Measurements from ENCODE around the gene POU2AF1.
"Not testable (repeated sequence)": the region's sequence is repeated elsewhere in the genome, so short reads cannot be mapped to it uniquely, and the experiment has no call there.

The POU2AF1 gene

GRCh38 chr11:111409915-111410314 is 30.8 kb upstream of the POU2AF1 start:
- no peak for DNase-seq (ENCODE audit: low read depth, low spot score)

DNA sequence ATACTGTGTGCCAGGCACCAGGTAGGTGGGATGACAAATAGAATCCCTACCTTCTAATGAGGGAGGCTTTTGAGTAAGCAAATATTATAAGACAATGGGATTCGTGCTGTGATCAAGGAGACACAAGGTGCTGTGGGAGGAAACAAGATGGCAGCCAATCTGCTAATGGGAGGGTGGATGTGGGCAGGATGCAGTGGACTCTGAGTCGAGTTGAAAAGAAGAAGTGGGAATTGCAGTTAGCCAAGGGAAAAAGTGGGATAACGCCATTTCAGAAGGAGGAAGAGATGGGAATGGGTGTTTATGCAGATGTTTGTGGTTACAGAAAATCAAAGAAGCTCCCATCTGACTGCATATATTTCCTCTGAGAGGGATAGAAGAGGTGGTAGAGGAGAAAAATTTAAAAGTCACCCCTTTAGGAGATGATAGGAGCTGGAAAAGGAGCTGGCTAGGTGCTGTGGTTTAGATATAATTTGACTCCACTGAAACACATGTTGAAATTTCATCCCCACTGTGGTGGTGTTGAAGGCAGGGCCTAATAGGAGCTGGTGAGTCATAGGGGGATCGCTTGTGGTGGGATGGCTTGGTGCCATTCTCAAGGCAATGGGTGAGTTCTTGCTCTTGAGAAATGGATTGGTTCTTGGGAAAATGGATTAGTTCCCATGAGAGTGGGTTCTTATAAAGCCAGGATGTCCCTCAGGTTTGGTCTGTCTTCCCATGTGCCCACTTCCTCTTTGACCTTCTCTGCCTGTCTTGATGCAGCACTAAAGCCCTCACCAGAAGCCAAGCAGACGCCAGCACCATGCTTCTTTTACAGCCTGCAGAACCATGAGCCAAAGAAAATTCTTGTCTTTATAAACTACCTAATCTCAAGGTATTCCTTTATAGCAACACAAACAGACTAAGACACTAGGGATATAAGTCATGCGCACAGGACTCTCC is 30.0 kb upstream of the POU2AF1 start:
- no peak for DNase-seq (ENCODE audit: low read depth, low spot score)

DNA sequence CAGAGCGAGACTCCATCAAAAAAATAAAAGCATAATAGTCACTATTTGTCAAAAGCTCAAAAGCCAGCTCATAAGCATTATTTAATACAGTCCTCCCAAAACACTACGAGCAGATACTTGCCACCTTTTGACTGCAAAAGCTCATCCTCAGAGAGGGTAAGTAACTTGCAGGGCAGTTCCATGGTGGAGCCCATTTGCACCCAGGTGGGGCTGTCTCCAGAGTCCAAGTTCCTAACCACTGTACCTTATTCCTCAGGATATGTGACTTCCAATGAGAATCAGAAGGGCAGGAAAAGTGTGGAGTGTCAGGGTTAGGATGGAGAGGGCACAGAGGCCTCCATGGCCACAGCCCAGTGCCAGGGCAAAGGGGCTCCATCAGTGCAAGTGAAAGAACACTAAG is 28.6 kb upstream of the POU2AF1 start:
- no peak for DNase-seq (ENCODE audit: low read depth, low spot score)

- no peak for DNase-seq (ENCODE audit: low read depth, low spot score)
These were observed 27.5 kb upstream of the POU2AF1 start for GRCh38 chr11:111406589-111406988.

DNA sequence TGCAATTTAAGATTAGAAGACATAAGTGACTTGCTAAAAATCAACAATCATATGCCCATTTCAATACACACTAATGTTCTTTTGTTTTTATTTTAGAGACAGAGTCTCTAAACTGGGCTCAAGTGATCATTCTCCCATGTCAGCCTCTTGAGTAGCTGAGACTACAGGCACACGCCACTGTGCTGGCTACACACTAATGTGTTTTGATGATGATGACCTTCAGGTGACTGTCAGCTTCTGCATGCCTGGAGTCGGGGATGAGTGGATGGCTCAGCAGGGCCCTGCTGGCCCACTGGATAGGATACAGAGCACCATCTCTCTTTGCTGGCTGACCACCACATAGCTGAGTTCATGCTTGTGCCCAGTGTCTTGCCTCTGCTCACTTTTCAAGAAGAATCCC is 27.0 kb upstream of the POU2AF1 start:
- DNase-seq (ENCODE audit: low read depth, low spot score): no peak

- DNase-seq (ENCODE audit: low read depth, low spot score): no peak
These were observed 26.5 kb upstream of the POU2AF1 start for GRCh38 chr11:111405551-111405950.

DNA sequence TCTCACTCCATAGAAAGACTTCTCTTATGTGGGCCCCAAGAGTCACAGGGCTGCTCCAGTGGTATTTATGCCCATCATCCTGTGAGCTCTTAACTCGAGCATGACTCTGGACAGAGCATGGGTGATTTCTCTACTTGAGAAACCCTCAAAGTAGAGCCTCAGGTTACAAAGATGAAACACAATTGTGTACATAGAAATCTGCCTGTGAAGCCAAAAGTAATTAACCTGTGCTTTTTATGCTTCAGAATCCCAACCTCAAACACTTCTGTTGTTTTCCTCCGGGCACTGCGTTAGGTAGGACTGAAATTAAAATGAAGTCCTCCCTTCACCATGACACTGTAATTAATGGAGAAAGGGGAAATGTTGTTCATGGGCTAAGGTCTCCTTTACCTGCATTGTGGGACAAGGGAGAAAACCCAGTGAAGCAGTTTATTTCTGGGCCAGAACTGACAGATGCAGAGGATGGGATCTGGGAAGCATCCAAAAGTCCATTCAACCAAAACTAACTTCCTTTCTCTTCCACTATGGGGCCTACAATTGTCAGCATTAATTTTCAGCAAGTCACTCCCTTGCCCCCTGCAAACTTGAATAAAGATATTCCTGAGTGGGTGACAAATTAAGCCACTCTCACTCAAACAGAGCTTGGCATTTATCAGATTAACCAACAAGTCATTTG is 24.1 kb upstream of the POU2AF1 start:
- DNase-seq (ENCODE audit: low read depth, low spot score): no peak

DNA sequence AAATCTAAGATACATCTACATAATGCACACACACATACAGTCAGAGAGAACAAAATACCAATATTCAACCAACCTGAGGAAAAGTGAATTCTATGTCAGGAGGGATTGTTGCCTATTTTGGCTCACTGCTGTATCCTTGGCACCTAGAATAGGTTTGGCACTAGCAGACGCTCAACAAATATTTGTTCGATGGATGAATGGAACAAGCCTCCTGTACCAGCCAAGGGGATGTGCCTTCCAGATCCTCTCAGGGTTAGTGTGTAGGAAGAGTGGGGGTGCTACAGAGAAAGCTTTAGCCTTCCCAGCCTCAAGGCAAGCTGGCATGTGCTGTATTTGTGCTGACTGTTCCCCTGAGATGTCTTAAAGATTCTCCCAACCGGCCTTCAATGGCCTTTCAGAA is 23.3 kb upstream of the POU2AF1 start:
- no peak for DNase-seq (ENCODE audit: low read depth, low spot score)

- not testable (repeated sequence) for DNase-seq (ENCODE audit: low read depth, low spot score)
These were observed 22.9 kb upstream of the POU2AF1 start for GRCh38 chr11:111401957-111402356.

DNA sequence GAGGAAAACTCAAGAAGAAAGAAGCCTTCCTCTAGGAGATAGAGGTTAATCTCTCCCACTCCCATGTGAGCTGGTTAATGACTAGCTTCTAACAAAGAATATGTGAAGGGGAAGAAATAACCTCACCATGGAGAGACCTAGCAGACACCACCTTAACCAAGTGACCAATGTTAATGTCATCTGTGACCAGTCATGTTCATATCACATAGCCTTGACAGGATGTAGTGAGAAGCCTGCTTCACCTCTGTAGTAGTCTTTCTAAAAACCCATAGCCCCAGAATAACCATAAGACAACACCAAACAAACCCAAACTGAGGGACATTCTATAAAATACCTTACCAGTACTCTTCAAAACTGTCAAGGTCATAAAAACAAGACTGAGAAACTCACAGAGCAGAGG is 21.5 kb upstream of the POU2AF1 start:
- DNase-seq (ENCODE audit: low read depth, low spot score): no peak

DNA sequence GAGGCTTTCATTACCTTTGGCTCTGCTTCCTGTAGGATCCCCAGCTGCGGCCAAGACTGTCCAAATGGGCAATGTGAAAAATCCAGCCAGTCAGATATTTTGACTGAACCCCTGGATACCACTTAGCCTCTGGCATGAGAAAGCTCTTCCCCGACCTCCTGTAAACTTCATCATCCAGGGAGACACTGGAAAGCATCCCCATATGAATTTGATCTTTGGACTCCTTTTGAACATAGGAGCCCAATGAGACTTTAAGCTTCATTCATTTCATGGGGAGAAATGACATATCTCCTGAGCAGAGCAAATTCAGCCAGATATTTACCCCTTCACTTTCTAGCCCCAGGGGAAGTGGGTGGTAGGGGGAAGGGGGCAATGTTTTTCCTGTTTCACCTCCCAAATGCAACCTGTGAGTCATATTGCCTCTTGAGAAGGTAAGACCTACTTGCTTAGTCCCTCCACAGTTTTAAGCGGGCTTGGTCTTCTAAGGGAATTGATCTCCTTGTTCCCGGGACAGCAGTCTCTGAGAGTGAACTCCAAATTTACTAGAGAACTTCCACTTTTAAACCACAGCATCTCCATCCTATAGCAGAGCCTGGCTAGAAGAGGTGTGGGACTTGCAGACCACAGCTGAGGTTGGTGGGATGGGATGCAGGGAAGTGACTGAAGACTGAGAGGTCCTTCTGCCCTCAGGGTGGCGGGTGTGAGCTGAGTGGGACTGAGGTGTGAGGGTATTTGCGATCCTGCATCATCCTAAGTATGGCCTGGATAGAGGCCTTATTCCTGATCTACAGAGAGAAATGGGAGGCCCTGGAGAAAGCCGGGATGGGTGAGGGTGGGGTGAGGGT is 20.3 kb upstream of the POU2AF1 start:
- no peak for DNase-seq (ENCODE audit: low read depth, low spot score)

DNA sequence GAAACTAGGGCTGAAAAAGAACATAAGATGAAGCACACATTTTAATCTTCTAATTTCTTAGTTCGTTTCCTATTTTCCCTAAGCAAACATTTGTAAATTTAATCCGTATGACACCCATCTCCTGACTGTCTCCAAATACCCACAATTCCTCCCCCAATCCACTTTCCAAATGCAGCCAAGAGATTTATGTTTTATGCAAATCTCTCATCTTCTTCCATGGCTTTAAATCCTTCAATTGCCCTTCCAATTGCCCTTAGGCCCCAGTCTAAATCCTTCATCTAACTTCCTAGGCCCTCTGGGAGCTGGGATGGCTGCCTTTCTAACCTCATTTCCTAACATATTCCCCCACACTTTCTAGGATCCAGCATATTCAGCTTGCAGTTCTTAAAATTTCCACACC is 18.0 kb upstream of the POU2AF1 start:
- no peak for DNase-seq (ENCODE audit: low read depth, low spot score)

- no peak for DNase-seq (ENCODE audit: low read depth, low spot score)
These were observed 16.7 kb upstream of the POU2AF1 start for GRCh38 chr11:111395749-111396148.

DNA sequence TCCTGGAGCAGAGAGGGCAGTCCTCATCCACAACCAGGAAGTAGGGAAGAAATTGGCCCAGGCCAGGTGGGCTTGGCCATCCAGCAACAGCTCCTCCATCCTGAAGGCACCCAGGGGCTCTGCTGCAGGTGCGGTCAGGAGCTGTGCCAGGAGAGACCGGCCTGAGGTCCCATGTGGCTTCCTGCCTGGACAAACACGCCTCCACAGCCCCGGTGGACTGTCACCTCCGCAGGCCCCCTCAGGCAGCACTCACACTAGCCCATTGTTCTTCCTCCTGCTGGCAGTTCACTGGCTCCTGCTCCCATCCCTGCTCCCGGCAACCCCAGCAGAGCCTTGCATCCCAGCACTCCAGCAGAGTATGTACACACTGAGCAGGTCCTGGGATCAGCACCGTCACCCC is 16.0 kb upstream of the POU2AF1 start:
- DNase-seq (ENCODE audit: low read depth, low spot score): no peak

GRCh38 chr11:111394147-111394546 is 15.1 kb upstream of the POU2AF1 start:
- not testable (repeated sequence) for DNase-seq (ENCODE audit: low read depth, low spot score)

DNA sequence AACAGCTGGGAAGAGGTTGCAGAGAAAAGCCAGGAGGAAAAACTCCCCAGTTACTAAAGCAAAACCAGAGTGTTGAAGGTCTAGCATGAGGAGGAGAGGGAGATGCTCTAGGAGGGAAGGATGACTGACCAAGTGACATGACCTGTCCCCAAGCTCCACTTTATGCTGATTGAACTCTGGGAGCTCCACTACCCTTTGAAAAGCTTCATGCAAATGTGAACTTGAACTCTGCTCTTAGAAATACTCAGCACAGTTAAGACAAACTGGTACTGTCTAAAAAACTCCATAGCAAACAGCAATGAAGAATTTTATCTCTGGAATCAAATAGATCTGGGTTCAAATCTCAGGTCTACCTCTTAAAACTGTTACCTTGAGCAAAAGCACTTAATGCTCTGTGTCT is 14.5 kb upstream of the POU2AF1 start:
- no peak for DNase-seq (ENCODE audit: low read depth, low spot score)

DNA sequence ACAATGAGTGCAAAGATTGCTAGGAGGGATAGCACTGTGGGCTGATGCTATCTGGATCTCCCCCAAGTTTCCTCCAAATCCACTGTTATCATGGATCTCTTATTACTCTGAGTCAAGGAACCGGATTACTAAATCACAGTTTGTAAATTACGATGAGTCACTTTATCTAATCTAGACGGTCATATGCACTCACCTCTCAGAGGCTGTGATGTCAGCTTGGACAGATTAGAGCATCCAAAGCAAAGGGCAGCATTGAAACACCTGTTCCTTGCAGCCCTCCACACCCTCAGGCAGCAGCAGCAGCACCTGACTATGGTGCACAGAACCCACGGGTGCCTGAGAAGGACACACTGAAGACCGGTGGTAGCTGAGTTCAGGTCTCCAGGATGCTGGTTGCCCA is 14.0 kb upstream of the POU2AF1 start:
- no peak for DNase-seq (ENCODE audit: low read depth, low spot score)

GRCh38 chr11:111392552-111392951 is 13.5 kb upstream of the POU2AF1 start:
- no peak for DNase-seq (ENCODE audit: low read depth, low spot score)

GRCh38 chr11:111391328-111392124 is 12.5 kb upstream of the POU2AF1 start:
- no peak for DNase-seq (ENCODE audit: low read depth, low spot score)

- DNase-seq (ENCODE audit: low read depth, low spot score): no peak
These were observed 9.8 kb upstream of the POU2AF1 start for GRCh38 chr11:111388842-111389241.

DNA sequence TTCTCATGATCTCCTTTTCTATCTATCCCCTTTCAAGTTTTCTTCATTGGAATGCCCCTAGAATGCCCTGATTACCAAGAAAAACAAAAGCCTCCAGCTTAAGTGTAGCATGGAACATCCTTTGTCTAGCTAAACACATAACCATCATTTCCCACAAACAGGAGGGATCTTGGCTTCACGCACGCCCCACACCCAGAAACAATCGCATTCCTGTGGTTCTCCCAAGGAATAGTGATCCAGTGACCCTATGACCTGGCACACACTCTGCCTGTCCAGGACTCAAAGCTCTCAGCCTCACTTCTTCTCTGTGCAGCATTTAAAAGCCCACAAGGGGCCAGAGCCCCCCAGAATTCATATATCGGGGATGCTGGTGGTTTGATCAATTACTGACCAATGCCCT is 9.3 kb upstream of the POU2AF1 start:
- no peak for DNase-seq (ENCODE audit: low read depth, low spot score)

Data from activated naive CD8-positive, alpha-beta T cell treated with anti-CD3 and anti-CD28 coated beads, Interleukin-2, amount 50 U/mL, for 16 hours (primary cell).